Left ventricle myocardium inferior (tissue), 1 donor: ENCODE measurements around the gene CD68. TPM values are rescaled to one million over a fixed set of nuclear protein-coding genes. Genes with fewer than 3 reads are reported as not detected.
A peak's percentile ranks its signal among the peaks of the same experiment; 100 is the strongest.

Experiments
- DNase-seq: peaks from one replicate; pipeline ENCODE4 v3.0.0-alpha.2; 2020
- H3K27ac ChIP-seq: fragments of 200-600 bp; replicated peaks from 2 replicates; pipeline ENCODE4 v1.8.0; 2021
- H3K27me3 ChIP-seq: fragments of 200-600 bp; 2 replicates; pipeline ENCODE4 v1.8.0; 2021; ENCODE audit warnings: low read depth
- H3K36me3 ChIP-seq: fragments of 200-600 bp; 2 replicates; pipeline ENCODE4 v1.8.0; 2021
- H3K4me1 ChIP-seq: fragments of 200-600 bp; 2 replicates; pipeline ENCODE4 v1.8.0; 2021
- H3K4me3 ChIP-seq: fragments of 200-600 bp; 2 replicates; pipeline ENCODE4 v1.8.0; 2021; ENCODE audit warnings: mild to moderate bottlenecking, moderate library complexity
- H3K9me3 ChIP-seq: fragments of 200-600 bp; replicated peaks from 2 replicates; pipeline ENCODE4 v1.8.0; 2021
- intact Hi-C: fragments of 100-400 bp; cut with micrococcal nuclease; formaldehyde crosslinking; loops from one replicate; pipeline ENCODE4 v1.11.0; 2022
- total RNA-seq: library from RNA; stranded (reverse); fragmentation: NEBNext Ultra II Directional; extraction: Animal tissue kit (Norgen Biotek cat#: 25700); gene quantifications from one replicate; pipeline ENCODE4 v1.2.1, GENCODE V29; 2021
- TF ChIP-seq, protein P1 (sequence below): fragments of 200-600 bp; IDR thresholded peaks from 2 replicates; pipeline ENCODE4 v1.8.0; 2021; ENCODE audit warnings: antibody characterized with exemption, mild to moderate bottlenecking, borderline replicate concordance
- donor health status: DM: no; HTN: yes; CAD: no; lungs with severe emphysema.

CD68 gene
- total RNA-seq, 1 donor from 2014 or later, result 25.5 TPM

DNA sequence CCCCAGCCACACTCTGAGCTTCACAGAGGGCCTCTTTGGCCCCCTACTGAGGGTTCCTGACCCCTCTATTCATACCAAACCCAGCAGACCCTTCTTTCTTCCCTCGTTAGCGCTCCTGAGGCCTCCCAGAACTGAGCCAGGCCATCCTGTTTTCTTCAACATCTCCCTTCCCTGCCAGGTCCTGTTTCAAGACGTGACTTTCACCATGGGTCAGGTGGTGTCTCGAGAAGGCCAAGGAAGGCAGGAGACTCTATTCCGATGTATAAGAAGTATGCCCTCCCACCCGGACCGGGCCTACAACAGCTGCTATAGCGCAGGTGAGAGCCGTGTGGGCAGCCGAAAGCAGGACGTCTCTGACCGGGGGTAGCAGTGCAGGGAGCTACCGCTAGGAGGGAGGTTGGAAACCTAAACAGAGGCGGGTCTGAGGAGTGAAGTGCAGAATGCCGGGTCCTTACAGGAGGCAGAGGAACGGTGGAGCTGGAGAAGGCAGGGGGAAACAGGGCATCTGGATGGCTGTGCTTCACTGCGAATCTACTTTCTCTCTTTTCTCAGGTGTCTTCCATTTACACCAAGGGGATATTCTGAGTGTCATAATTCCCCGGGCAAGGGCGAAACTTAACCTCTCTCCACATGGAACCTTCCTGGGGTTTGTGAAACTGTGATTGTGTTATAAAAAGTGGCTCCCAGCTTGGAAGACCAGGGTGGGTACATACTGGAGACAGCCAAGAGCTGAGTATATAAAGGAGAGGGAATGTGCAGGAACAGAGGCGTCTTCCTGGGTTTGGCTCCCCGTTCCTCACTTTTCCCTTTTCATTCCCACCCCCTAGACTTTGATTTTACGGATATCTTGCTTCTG lies 19.0 kb upstream of the CD68 start:
- intact Hi-C loops, result loop anchor here (10.0 kb wide), 1 partner anchor 46 kb away; no protein-coding TSS in a partner anchor
- Histone ChIP-seq H3K9me3 (no peaks in the 10 kb centered on the region), H3K27ac (peak overlapping the region; percentile 94), H3K4me3 (peak overlapping the region; percentile 99), H3K36me3 (peaks cover 25% of the 10 kb centered on the region), H3K27me3 (no peaks in the 10 kb centered on the region), H3K4me1 (peaks cover 81% of the 10 kb centered on the region)
- peak; percentile 61 for DNase-seq
- TF ChIP-seq, protein P1, sequence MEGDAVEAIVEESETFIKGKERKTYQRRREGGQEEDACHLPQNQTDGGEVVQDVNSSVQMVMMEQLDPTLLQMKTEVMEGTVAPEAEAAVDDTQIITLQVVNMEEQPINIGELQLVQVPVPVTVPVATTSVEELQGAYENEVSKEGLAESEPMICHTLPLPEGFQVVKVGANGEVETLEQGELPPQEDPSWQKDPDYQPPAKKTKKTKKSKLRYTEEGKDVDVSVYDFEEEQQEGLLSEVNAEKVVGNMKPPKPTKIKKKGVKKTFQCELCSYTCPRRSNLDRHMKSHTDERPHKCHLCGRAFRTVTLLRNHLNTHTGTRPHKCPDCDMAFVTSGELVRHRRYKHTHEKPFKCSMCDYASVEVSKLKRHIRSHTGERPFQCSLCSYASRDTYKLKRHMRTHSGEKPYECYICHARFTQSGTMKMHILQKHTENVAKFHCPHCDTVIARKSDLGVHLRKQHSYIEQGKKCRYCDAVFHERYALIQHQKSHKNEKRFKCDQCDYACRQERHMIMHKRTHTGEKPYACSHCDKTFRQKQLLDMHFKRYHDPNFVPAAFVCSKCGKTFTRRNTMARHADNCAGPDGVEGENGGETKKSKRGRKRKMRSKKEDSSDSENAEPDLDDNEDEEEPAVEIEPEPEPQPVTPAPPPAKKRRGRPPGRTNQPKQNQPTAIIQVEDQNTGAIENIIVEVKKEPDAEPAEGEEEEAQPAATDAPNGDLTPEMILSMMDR, result peak; percentile 59

DNA sequence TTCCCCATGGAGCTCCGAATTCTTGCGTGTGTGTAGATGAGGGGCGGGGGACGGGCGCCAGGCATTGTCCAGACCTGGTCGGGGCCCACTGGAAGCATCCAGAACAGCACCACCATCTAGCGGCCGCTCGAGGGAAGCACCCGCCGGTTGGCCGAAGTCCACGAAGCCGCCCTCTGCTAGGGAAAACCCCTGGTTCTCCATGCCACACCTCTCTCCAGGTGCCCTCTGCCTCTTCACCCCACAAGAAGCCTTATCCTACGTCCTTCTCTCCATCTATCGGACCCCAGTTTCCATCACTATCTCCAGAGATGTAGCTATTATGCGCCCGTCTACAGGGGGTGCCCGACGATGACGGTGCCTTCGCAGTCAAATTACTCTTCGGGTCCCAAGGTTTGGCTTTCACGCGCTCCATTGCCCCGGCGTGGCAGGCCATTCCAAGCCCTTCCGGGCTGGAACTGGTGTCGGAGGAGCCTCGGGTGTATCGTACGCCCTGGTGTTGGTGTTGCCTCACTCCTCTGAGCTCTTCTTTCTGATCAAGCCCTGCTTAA lies 18.3 kb upstream of the CD68 start:
- DNase-seq, result peak; percentile 91
- intact Hi-C loops, result loop anchor here (10.0 kb wide), 1 partner anchor 46 kb away; no protein-coding TSS in a partner anchor
- peaks cover 81% of the 10 kb centered on the region for H3K4me1 ChIP-seq

DNA sequence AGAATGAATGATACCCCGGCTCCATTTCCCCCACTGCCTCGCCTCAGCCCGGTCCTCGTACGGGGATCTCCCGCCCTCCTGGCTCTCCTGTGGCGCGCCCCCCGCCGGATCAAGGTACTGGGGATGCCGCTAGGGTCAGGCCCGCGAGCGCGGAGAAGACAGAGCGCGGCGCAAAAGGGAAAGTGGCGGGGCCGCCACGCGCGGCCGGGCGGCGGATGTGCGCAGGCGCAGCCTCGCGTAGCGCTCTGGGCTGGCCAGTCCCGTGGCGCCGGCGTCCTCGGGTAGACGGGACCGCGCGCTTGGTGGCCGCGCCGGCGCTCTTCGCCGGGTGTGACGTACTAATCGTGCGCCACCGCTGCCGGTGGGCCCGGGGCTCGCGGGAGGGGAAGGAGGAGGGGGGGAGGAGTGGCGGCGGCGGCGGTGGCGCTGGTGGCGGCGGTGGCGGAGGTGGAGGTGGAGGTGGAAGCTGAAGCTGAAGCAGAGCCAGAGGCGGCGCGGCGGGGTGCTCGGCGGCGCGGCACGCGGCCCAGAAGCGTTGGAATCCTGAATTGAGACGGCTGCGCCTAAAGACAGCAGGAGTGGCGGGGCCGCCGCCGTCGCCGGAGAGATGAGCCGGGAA lies 17.7 kb upstream of the CD68 start, which contains the start of gene SENP3:
Gene SENP3 (plus strand): TSS at position 331 of the 619 bp plus-strand sequence. CDS start 1,158 bp downstream, outside the sequence.
- TF ChIP-seq, protein P1, result no peak
- intact Hi-C loops, result loop anchor here (10.0 kb wide), 1 partner anchor 47 kb away; no protein-coding TSS in a partner anchor
- peaks cover 81% of the 10 kb centered on the region for H3K4me1 ChIP-seq
- peaks cover 38% of the 10 kb centered on the region for H3K36me3 ChIP-seq
- H3K27ac ChIP-seq, result peak within 1 kb of the TSS; percentile 94
- H3K27me3 ChIP-seq, result no peaks in the 10 kb centered on the region
- peak within 1 kb of the TSS; percentile 99 for H3K4me3 ChIP-seq
- H3K9me3 ChIP-seq, result no peaks in the 10 kb centered on the region
- peak; percentile 91 for DNase-seq

More for the DNA sequence above, 18.3 kb upstream of the CD68 start:
- peak overlapping the region; percentile 94 for H3K27ac ChIP-seq
- no peaks in the 10 kb centered on the region for H3K9me3 ChIP-seq
- H3K27me3 ChIP-seq, result no peaks in the 10 kb centered on the region
- H3K36me3 ChIP-seq, result peaks cover 32% of the 10 kb centered on the region
- H3K4me3 ChIP-seq, result peak overlapping the region; percentile 99
- TF ChIP-seq, protein P1, result peak; percentile 90

DNA sequence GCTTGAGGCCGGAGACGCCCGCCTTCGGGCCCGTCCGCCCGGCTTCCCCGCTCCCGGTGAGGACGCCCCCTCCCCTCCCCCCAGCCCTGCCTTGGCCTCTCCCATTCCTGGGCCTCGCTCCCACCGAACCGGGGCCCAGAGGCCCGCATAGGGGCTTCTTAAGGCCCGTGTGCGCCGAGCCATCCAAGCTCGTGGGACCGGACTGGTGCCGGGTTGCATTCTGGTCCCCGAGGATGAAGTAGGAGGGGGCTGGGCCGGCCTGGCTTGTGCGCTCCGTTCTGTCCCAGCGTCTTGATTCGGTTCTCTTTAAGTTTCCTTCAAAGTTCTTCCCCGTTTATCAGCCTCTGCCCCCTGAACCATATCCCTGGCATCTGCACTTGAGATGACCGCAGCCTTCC lies 17.2 kb upstream of the CD68 start:
- TF ChIP-seq, protein P1, result no peak
- no peak for DNase-seq
- peak overlapping the region; percentile 99 for H3K4me3 ChIP-seq
- no peaks in the 10 kb centered on the region for H3K27me3 ChIP-seq
- no peaks in the 10 kb centered on the region for H3K9me3 ChIP-seq
- H3K27ac ChIP-seq, result peak overlapping the region; percentile 94
- intact Hi-C loops, result loop anchor here (10.0 kb wide), 1 partner anchor 47 kb away; no protein-coding TSS in a partner anchor
- H3K4me1 ChIP-seq, result peaks cover 77% of the 10 kb centered on the region
- H3K36me3 ChIP-seq, result peaks cover 43% of the 10 kb centered on the region
